ENCODE measurements around the gene MRRF.

DNA sequence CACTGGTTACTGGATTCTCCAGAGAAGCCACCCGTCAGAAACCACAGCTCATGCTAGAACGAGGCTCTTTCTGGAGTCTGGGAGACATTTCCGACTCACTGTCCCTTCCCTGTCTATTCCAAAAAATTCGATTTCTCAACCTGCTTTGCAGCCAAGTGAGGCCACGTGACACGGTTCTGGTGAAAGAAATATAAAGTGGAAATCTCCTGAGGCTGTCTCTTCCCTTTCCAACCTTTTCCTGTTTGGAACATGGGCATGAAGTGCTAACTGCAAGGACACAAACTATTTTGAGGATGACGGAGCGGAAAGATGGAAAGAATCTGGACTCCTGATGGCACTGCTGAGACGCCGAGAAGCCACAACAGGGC, 100.1 kb downstream of the MRRF start:
- TF ChIP-seq TAF1 (IDR thresholded peaks at IDR 0.05; ENCODE audit: borderline replicate concordance, insufficient read depth, low read length), result no peak
- TF ChIP-seq SIN3A (IDR thresholded peaks at IDR 0.05; ENCODE audit: borderline replicate concordance, insufficient read depth, low read length), result no peak
